IMR-90 (cell line): ENCODE measurements around the gene EGFL8. TPM values are rescaled to one million over a fixed set of nuclear protein-coding genes. Genes with fewer than 3 reads are reported as not detected.

Source experiments
- ATAC-seq: fragments of 200-7000 bp; cut with Tn5 transposase; 2 replicates; pipeline ENCODE4 v1.9.1; 2020; ENCODE audit warnings: low read depth, mild to moderate bottlenecking, moderate library complexity
- BruUV-seq: library from RNA; stranded (reverse); fragments of 400-500 nt; replicated peaks from 2 replicates; lab custom pipeline; 2021; lab: Mats Ljungman, UMichigan
- CTCF ChIA-PET: fragments of 300-600 bp; formaldehyde crosslinking; extraction: SDS; loops from one replicate; lab custom pipeline; 2021; ENCODE audit warnings: antibody characterized with exemption; lab: Yijun Ruan, JAX
- POLR2A ChIA-PET: fragments of 300-600 bp; sonication (Branson Sonifier 250); formaldehyde crosslinking; loops from one replicate; lab custom pipeline; 2022; ENCODE audit warnings: antibody characterized with exemption; ENCODE audit not compliant: unreplicated experiment; lab: Charles Lee
- DNase-seq: peaks from one replicate; pipeline ENCODE4 v3.0.0; 2013
- H2AFZ ChIP-seq: replicated peaks from 2 replicates; pipeline ENCODE3; 2013; ENCODE audit warnings: low read length, mild to moderate bottlenecking; ENCODE audit not compliant: poor library complexity
- H2AK5ac ChIP-seq: 2 replicates; pipeline ENCODE4 v1.6.1; 2013; ENCODE audit warnings: low read depth, low read length, inconsistent platforms
- H2AK9ac ChIP-seq: replicated peaks from 2 replicates; pipeline ENCODE3; 2013; ENCODE audit warnings: mild to moderate bottlenecking, low read depth, low read length, moderate library complexity; ENCODE audit not compliant: poor library complexity
- H2BK120ac ChIP-seq: 2 replicates; pipeline ENCODE4 v1.6.1; 2013; ENCODE audit warnings: low read depth, low read length, inconsistent platforms
- H2BK15ac ChIP-seq: 3 replicates; pipeline ENCODE4 v1.6.1; 2013; ENCODE audit warnings: low read depth, low read length, inconsistent platforms
- H2BK20ac ChIP-seq: 2 replicates; pipeline ENCODE4 v1.6.1; 2013; ENCODE audit warnings: low read depth, mild to moderate bottlenecking, inconsistent platforms, low read length, moderate library complexity
- H2BK5ac ChIP-seq: 2 replicates; pipeline ENCODE4 v1.6.1; 2013; ENCODE audit warnings: mild to moderate bottlenecking, low read depth, low read length, inconsistent platforms; ENCODE audit not compliant: poor library complexity, severe bottlenecking
- H3K14ac ChIP-seq: replicated peaks from 2 replicates; pipeline ENCODE4 v1.6.1; 2013; ENCODE audit warnings: low read depth, low read length, inconsistent platforms
- H3K18ac ChIP-seq: 2 replicates; pipeline ENCODE4 v1.6.1; 2013; ENCODE audit warnings: low read depth, low read length, control low read depth
- H3K23ac ChIP-seq: 2 replicates; pipeline ENCODE4 v1.6.1; 2013; ENCODE audit warnings: low read depth, low read length, inconsistent platforms
- H3K27ac ChIP-seq: 2 replicates; pipeline ENCODE4 v1.5.1; 2013; ENCODE audit warnings: mild to moderate bottlenecking, control low read depth, low read length; ENCODE audit not compliant: insufficient read depth
- H3K27me3 ChIP-seq: 2 replicates; pipeline ENCODE4 v1.6.1; 2013; ENCODE audit warnings: low read length; ENCODE audit not compliant: control insufficient read depth, insufficient read depth
- H3K36me3 ChIP-seq: 2 replicates; pipeline ENCODE4 v1.6.1; 2013; ENCODE audit warnings: low read length, mixed read lengths; ENCODE audit not compliant: control insufficient read depth, insufficient read depth
- H3K4ac ChIP-seq: 2 replicates; pipeline ENCODE4 v1.6.1; 2013; ENCODE audit warnings: low read depth, low read length, inconsistent platforms
- H3K4me1 ChIP-seq: 2 replicates; pipeline ENCODE4 v1.6.1; 2013; ENCODE audit warnings: low read length, mixed read lengths; ENCODE audit not compliant: control insufficient read depth, insufficient read depth
- H3K4me2 ChIP-seq: 2 replicates; pipeline ENCODE4 v1.6.1; 2013; ENCODE audit warnings: low read depth, mild to moderate bottlenecking, control low read depth, low read length, moderate library complexity
- H3K4me3 ChIP-seq: 2 replicates; pipeline ENCODE4 v1.5.1; 2013; ENCODE audit warnings: low read depth, mild to moderate bottlenecking, control low read depth, low read length, moderate library complexity; ENCODE audit not compliant: insufficient read depth
- H3K56ac ChIP-seq: 2 replicates; pipeline ENCODE4 v1.6.1; 2013; ENCODE audit warnings: low read length, inconsistent platforms; ENCODE audit not compliant: insufficient read depth; ENCODE audit errors: extremely low read depth
- H3K79me1 ChIP-seq, 2 experiments: 2 replicates each; pipeline ENCODE4 v1.6.1; 2013; ENCODE audit warnings: low read length in 2 of 2, inconsistent platforms in 1 of 2, low read depth in 1 of 2
- H3K9ac ChIP-seq: 2 replicates; pipeline ENCODE4 v1.6.1; 2013; ENCODE audit warnings: low read depth, low read length, control low read depth
- H3K9me1 ChIP-seq: 2 replicates; pipeline ENCODE4 v1.6.1; 2013; ENCODE audit warnings: low read length, inconsistent platforms; ENCODE audit not compliant: insufficient read depth
- H3K9me3 ChIP-seq: 2 replicates; pipeline ENCODE4 v1.6.1; 2013; ENCODE audit warnings: low read length; ENCODE audit not compliant: control insufficient read depth, insufficient read depth
- H4K20me1 ChIP-seq: 2 replicates; pipeline ENCODE4 v1.6.1; 2013; ENCODE audit warnings: low read length, inconsistent platforms; ENCODE audit not compliant: insufficient read depth
- H4K5ac ChIP-seq: 2 replicates; pipeline ENCODE4 v1.6.1; 2013; ENCODE audit warnings: mild to moderate bottlenecking, low read depth, low read length, control low read depth
- H4K8ac ChIP-seq, 2 experiments: 2 replicates each; pipeline ENCODE4 v1.6.1; 2013; ENCODE audit warnings: low read depth in 2 of 2, low read length in 2 of 2, control low read depth in 1 of 2, inconsistent platforms in 1 of 2
- H4K91ac ChIP-seq: 2 replicates; pipeline ENCODE4 v1.6.1; 2013; ENCODE audit warnings: low read depth, low read length, inconsistent platforms; ENCODE audit not compliant: insufficient read depth
- CTCF ChIP-seq: conservative IDR thresholded peaks from 2 replicates; pipeline ENCODE4 v1.5.1; 2012; ENCODE audit warnings: mild to moderate bottlenecking, low read depth, low read length, improper control_type of control experiment
- MAFK ChIP-seq: IDR thresholded peaks from 2 replicates; pipeline ENCODE4 v1.6.1; 2012; ENCODE audit warnings: low read depth, low read length, improper control_type of control experiment
- NFE2L2 ChIP-seq: fragments of 150-350 bp; IDR thresholded peaks from 2 replicates; pipeline ENCODE4 v1.6.1; 2016; ENCODE audit warnings: low read depth, mild to moderate bottlenecking, low read length
- RAD21 ChIP-seq: IDR thresholded peaks from 2 replicates; pipeline ENCODE4 v1.6.1; 2012; ENCODE audit warnings: low read length, improper control_type of control experiment
- WGBS, 2 experiments: methylation state at CpG; one replicate each; pipeline versions ENCODE4 v1.1.5 to v1.1.7; 2013; ENCODE audit warnings: missing lambda C conversion rate in 2 of 2; ENCODE audit not compliant: insufficient read length in 1 of 2; ENCODE audit errors: extremely low coverage in 2 of 2; 5-methylcytosine and 5-hydroxymethylcytosine counted together
- dilution Hi-C: fragments of 300-500 bp; cut with HindIII; formaldehyde crosslinking; loops from one replicate; pipeline ENCODE4 v1.14.3; 2018; ENCODE audit warnings: low sequenced_read_pairs; ENCODE audit not compliant: unreplicated experiment
- in situ Hi-C: fragments of 300-500 bp; cut with MboI; formaldehyde crosslinking; loops from 3 replicates; pipeline ENCODE4 v1.14.3; 2019; ENCODE audit warnings: low sequenced_read_pairs, inconsistent platforms, mixed read lengths
- intact Hi-C: fragments of 100-400 bp; cut with micrococcal nuclease; formaldehyde crosslinking; loops from 2 replicates; pipeline ENCODE4 v1.10.0; 2022
- polyA plus RNA-seq, 3 experiments: library from polyadenylated mRNA; depleted of rRNA; stranded (reverse); fragments of >200 nt; gene quantifications; 2 replicates each; pipeline ENCODE4 v1.2.3, GENCODE V29; 2012; ENCODE audit warnings: low replicate concordance in 1 of 3
- total RNA-seq: library from RNA; depleted of rRNA; stranded (reverse); fragments of >200 nt; gene quantifications from 2 replicates; pipeline ENCODE4 v1.2.3, GENCODE V29; 2012

The EGFL8 gene
- total and polyA plus RNA-seq, 2 of the 4 experiments (the other 2 are of a cell fraction), result 0.18 to 4.7 TPM

- H3K36me3 ChIP-seq, result no peaks in the 10 kb centered on the region
- H3K9ac ChIP-seq, result no peak overlapping the region
- no peak overlapping the region for H2BK15ac ChIP-seq
- no peak overlapping the region for H2BK5ac ChIP-seq
- no peak overlapping the region for H2AFZ ChIP-seq
- no peak overlapping the region for H4K8ac ChIP-seq
- no peak overlapping the region for H3K14ac ChIP-seq
- H4K5ac ChIP-seq, result no peak overlapping the region
- intact Hi-C loops (loop anchor here (1.0 kb wide), 1 partner anchor 52 kb away; no protein-coding TSS in a partner anchor), in situ Hi-C loops (loop anchor here (25.0 kb wide), 1 partner anchor 763 kb away; the partner anchor contains the start of genes BRD2 and HLA-DMA), dilution Hi-C loops (no loop called here)
- H2AK5ac ChIP-seq, result no peak overlapping the region
- no TSS peak for BruUV-seq
- ChIA-PET POLR2A (no interaction called here), CTCF (no interaction called here)
- H2BK120ac ChIP-seq, result no peak overlapping the region
- H3K18ac ChIP-seq, result no peak overlapping the region
- H3K56ac ChIP-seq, result no peak overlapping the region
- peaks cover 13% of the 10 kb centered on the region for H3K9me1 ChIP-seq
- H3K4me2 ChIP-seq, result no peak overlapping the region
- no peaks in the 10 kb centered on the region for H4K20me1 ChIP-seq
- H4K91ac ChIP-seq, result no peak overlapping the region
- H3K23ac ChIP-seq, result no peak overlapping the region
- WGBS, 2 experiments, result 97% methylated on average over 7 of the region's 17 CpGs; no CpG with 5 or more reads in 1 of the 2 experiments
- ATAC-seq (no peak), DNase-seq (no peak)
- no peak overlapping the region for H2AK9ac ChIP-seq
- H3K9me3 ChIP-seq, result no peaks in the 10 kb centered on the region
- H3K27ac ChIP-seq, result no peak overlapping the region
- H3K4ac ChIP-seq, result no peak overlapping the region
- no peak overlapping the region for H2BK20ac ChIP-seq
- no peak overlapping the region for H3K4me3 ChIP-seq
- H3K4me1 ChIP-seq, result peaks cover 3% of the 10 kb centered on the region; the same call in 1 of the 2 replicates
- TF ChIP-seq MAFK, result no peak
- no peak for TF ChIP-seq RAD21
- TF ChIP-seq NFE2L2, result no peak
- no peak for TF ChIP-seq CTCF
- H3K27me3 ChIP-seq, result peaks cover 7% of the 10 kb centered on the region; the same call in 1 of the 2 replicates
- H3K79me1 ChIP-seq, result peaks cover 6 to 13% of the 10 kb centered on the region in 2 experiments
Observed at GRCh38 chr6:32198866-32199265, 34.5 kb downstream of the EGFL8 start.
